ENCODE data around the gene SV2C.

SV2C gene

GRCh38 chr5:76169146-76169905, 86.1 kb downstream of the SV2C start:
- Histone ChIP-seq H3K4me1 (ENCODE audit: control insufficient read depth in 1 of 2, insufficient read depth in 2 of 2, low read length in 2 of 2) (no peaks in the 10 kb centered on the region), H3K9me3 (ENCODE audit: control insufficient read depth in 1 of 2, low read length in 2 of 2) (no peaks in the 10 kb centered on the region), H3K36me3 (ENCODE audit: control insufficient read depth in 1 of 2, insufficient read depth in 2 of 2, low read length in 2 of 2) (no peaks in the 10 kb centered on the region), H3K27me3 (ENCODE audit: low read depth, low read length) (no peaks in the 10 kb centered on the region), H3K4me3 (ENCODE audit: low read depth in 1 of 2, low read length in 2 of 2) (no peak overlapping the region), H3K27ac (ENCODE audit: low read length) (no peak overlapping the region)

GRCh38 chr5:76174101-76174500, 90.9 kb downstream of the SV2C start:
- H3K27ac ChIP-seq (ENCODE audit: low read length) = no peak overlapping the region

GRCh38 chr5:76175051-76175666, 92.0 kb downstream of the SV2C start:
- Histone ChIP-seq H3K4me3 (ENCODE audit: low read depth in 1 of 2, low read length in 2 of 2) (no peak overlapping the region), H3K36me3 (ENCODE audit: control insufficient read depth in 1 of 2, insufficient read depth in 2 of 2, low read length in 2 of 2) (no peaks in the 10 kb centered on the region), H3K9me3 (ENCODE audit: control insufficient read depth in 1 of 2, low read length in 2 of 2) (no peaks in the 10 kb centered on the region), H3K27ac (ENCODE audit: low read length) (no peak overlapping the region), H3K27me3 (ENCODE audit: low read depth, low read length) (no peaks in the 10 kb centered on the region), H3K4me1 (ENCODE audit: control insufficient read depth in 1 of 2, insufficient read depth in 2 of 2, low read length in 2 of 2) (no peaks in the 10 kb centered on the region)

More at GRCh38 chr5:76174101-76174500, 90.9 kb downstream of the SV2C start:
- Histone ChIP-seq H3K4me1 (ENCODE audit: control insufficient read depth in 1 of 2, insufficient read depth in 2 of 2, low read length in 2 of 2) (no peaks in the 10 kb centered on the region), H3K36me3 (ENCODE audit: control insufficient read depth in 1 of 2, insufficient read depth in 2 of 2, low read length in 2 of 2) (no peaks in the 10 kb centered on the region), H3K4me3 (ENCODE audit: low read depth in 1 of 2, low read length in 2 of 2) (no peak overlapping the region), H3K27me3 (ENCODE audit: low read depth, low read length) (no peaks in the 10 kb centered on the region), H3K9me3 (ENCODE audit: control insufficient read depth in 1 of 2, low read length in 2 of 2) (no peaks in the 10 kb centered on the region)

DNA sequence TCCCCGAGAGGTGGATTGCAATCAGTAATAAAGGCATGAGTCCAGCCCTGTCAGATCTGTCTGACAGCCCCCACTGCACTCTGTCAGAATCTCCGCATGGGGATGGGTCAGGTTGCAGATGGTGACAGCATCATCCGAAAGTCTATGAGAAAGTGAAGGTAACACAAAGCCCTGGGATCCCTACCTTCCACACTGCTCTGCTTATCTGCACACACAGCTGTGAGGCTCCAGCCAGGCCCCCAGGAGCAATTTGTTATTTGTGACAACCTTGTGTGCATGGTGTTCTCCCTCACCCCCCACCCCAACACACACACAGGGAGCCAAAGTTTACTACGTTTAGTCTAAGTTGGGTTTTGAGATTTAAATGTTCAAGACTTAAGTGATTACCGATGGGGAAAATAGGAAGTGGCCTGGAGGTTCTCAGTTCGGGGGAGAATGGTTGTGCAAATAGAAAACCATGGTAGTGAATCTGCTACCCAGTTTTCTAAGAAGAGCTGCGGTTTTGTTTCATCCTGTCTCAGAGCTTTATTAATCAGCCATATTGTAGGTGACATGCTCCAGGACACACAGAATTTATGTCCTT, 92.7 kb downstream of the SV2C start:
- H3K36me3 ChIP-seq (ENCODE audit: control insufficient read depth in 1 of 2, insufficient read depth in 2 of 2, low read length in 2 of 2) = no peaks in the 10 kb centered on the region
- H3K4me3 ChIP-seq (ENCODE audit: low read depth in 1 of 2, low read length in 2 of 2) = no peak overlapping the region
- no peaks in the 10 kb centered on the region for H3K27me3 ChIP-seq (ENCODE audit: low read depth, low read length)
- no peaks in the 10 kb centered on the region for H3K9me3 ChIP-seq (ENCODE audit: control insufficient read depth in 1 of 2, low read length in 2 of 2)
- no peak overlapping the region for H3K27ac ChIP-seq (ENCODE audit: low read length)
- H3K4me1 ChIP-seq (ENCODE audit: control insufficient read depth in 1 of 2, insufficient read depth in 2 of 2, low read length in 2 of 2) = no peaks in the 10 kb centered on the region

DNA sequence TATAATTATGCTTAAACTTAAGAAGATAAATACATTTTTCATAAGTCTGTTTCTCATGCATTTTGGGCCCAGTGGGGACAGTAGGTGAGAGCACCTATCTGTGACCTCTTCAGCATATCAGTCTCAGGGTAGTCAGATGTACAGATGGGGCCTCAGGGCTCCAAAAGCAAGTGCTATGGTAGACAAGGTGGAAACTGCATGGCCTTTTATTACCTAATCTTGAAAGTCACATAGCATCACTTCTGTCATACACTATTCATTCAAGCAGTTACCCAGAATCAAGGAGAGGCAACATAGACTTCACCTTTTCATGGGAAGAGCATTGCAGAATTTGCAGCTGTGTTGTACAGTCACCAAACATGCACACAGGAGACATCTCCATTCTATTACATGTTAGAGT, 94.8 kb downstream of the SV2C start:
- Histone ChIP-seq H3K9me3 (ENCODE audit: control insufficient read depth in 1 of 2, low read length in 2 of 2) (no peaks in the 10 kb centered on the region), H3K4me1 (ENCODE audit: control insufficient read depth in 1 of 2, insufficient read depth in 2 of 2, low read length in 2 of 2) (no peaks in the 10 kb centered on the region), H3K27ac (ENCODE audit: low read length) (no peak overlapping the region), H3K27me3 (ENCODE audit: low read depth, low read length) (no peaks in the 10 kb centered on the region), H3K36me3 (ENCODE audit: control insufficient read depth in 1 of 2, insufficient read depth in 2 of 2, low read length in 2 of 2) (no peaks in the 10 kb centered on the region), H3K4me3 (ENCODE audit: low read depth in 1 of 2, low read length in 2 of 2) (no peak overlapping the region)

GRCh38 chr5:76178913-76179312, 95.7 kb downstream of the SV2C start:
- Histone ChIP-seq H3K4me3 (ENCODE audit: low read depth in 1 of 2, low read length in 2 of 2) (no peak overlapping the region), H3K36me3 (ENCODE audit: control insufficient read depth in 1 of 2, insufficient read depth in 2 of 2, low read length in 2 of 2) (no peaks in the 10 kb centered on the region), H3K4me1 (ENCODE audit: control insufficient read depth in 1 of 2, insufficient read depth in 2 of 2, low read length in 2 of 2) (no peaks in the 10 kb centered on the region), H3K9me3 (ENCODE audit: control insufficient read depth in 1 of 2, low read length in 2 of 2) (no peaks in the 10 kb centered on the region), H3K27me3 (ENCODE audit: low read depth, low read length) (no peaks in the 10 kb centered on the region), H3K27ac (ENCODE audit: low read length) (no peak overlapping the region)

DNA sequence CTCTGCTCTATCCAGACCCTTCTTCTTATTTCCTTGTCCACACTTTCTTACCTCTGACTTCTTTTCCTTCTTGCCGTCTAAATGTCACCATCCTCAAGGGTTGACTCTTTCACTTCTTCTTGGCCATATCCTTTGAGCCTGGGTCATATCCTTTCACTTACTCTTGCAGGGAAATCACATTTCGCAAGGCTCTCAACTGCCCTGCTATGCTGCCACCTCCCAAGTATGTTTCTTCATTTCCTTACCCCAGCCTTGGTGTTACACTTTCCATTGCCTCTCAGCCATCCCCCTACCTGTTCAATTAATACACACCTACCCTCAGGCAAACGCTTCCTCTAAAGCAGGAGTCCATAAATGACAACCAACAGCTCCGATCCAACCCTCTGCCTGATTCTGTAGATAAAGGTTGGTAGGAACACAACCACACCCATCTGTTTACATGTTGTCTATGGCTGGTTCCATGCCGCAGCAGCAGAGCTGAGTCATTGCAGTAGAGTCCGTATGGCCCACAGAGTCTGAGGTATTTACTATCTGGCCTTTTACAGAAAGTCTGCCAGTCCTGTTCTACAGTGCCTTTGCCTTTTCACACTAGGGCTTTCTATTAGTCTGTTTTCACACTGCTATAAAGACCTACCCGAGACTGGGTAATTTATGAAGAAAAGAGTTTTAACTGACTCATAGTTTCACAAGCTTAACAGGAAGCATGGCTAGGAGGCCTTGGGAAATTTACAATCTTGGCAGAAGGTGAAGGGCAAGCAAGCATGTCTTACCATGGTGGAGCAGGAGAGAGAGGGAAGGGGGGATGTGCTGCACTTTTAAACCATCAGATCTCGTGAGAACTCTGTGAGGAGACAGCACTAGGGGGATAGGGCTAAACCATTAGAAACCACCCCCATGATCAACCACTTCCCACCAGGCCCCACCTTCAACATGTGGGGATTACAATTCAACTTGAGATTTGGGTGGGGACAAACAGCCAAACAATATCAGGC, 97.9 kb downstream of the SV2C start:
- H3K9me3 ChIP-seq (ENCODE audit: control insufficient read depth in 1 of 2, low read length in 2 of 2) = no peaks in the 10 kb centered on the region
- no peak overlapping the region for H3K4me3 ChIP-seq (ENCODE audit: low read depth in 1 of 2, low read length in 2 of 2)
- no peaks in the 10 kb centered on the region for H3K4me1 ChIP-seq (ENCODE audit: control insufficient read depth in 1 of 2, insufficient read depth in 2 of 2, low read length in 2 of 2)
- no peaks in the 10 kb centered on the region for H3K27me3 ChIP-seq (ENCODE audit: low read depth, low read length)
- H3K36me3 ChIP-seq (ENCODE audit: control insufficient read depth in 1 of 2, insufficient read depth in 2 of 2, low read length in 2 of 2) = no peaks in the 10 kb centered on the region
- no peak overlapping the region for H3K27ac ChIP-seq (ENCODE audit: low read length)

- Histone ChIP-seq H3K4me3 (ENCODE audit: low read depth in 1 of 2, low read length in 2 of 2) (no peak overlapping the region), H3K36me3 (ENCODE audit: control insufficient read depth in 1 of 2, insufficient read depth in 2 of 2, low read length in 2 of 2) (no peaks in the 10 kb centered on the region), H3K4me1 (ENCODE audit: control insufficient read depth in 1 of 2, insufficient read depth in 2 of 2, low read length in 2 of 2) (no peaks in the 10 kb centered on the region), H3K27ac (ENCODE audit: low read length) (no peak overlapping the region), H3K9me3 (ENCODE audit: control insufficient read depth in 1 of 2, low read length in 2 of 2) (no peaks in the 10 kb centered on the region), H3K27me3 (ENCODE audit: low read depth, low read length) (no peaks in the 10 kb centered on the region)
Measured at GRCh38 chr5:76187386-76187785, 104.2 kb downstream of the SV2C start.

GRCh38 chr5:76190356-76190755, 107.2 kb downstream of the SV2C start:
- H3K27me3 ChIP-seq (ENCODE audit: low read depth, low read length) = no peaks in the 10 kb centered on the region

DNA sequence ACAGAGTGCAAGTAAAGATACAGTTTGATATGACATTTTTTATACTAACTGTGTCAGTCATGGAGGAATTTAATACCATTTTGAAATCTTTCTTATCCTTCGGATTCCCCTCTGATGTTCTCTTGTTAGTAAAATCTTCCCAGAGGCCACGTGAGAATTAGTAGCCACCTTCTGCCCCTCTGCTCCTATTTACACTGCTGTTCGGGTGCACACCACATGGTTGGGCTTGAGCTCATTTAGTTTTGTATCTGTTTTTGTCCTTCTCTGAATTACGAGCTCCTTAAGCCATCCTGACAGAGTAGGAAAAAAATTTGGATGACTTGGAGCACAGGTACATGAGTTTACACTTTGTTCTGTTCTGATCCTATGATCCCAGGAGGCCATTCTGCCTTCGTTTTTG, 109.7 kb downstream of the SV2C start:
- Histone ChIP-seq H3K27me3 (ENCODE audit: low read depth, low read length) (no peaks in the 10 kb centered on the region), H3K9me3 (ENCODE audit: control insufficient read depth in 1 of 2, low read length in 2 of 2) (no peaks in the 10 kb centered on the region), H3K36me3 (ENCODE audit: control insufficient read depth in 1 of 2, insufficient read depth in 2 of 2, low read length in 2 of 2) (no peaks in the 10 kb centered on the region), H3K27ac (ENCODE audit: low read length) (no peak overlapping the region), H3K4me1 (ENCODE audit: control insufficient read depth in 1 of 2, insufficient read depth in 2 of 2, low read length in 2 of 2) (no peaks in the 10 kb centered on the region), H3K4me3 (ENCODE audit: low read depth in 1 of 2, low read length in 2 of 2) (no peak overlapping the region)

More at GRCh38 chr5:76190356-76190755, 107.2 kb downstream of the SV2C start:
- Histone ChIP-seq H3K4me1 (ENCODE audit: control insufficient read depth in 1 of 2, insufficient read depth in 2 of 2, low read length in 2 of 2) (no peaks in the 10 kb centered on the region), H3K4me3 (ENCODE audit: low read depth in 1 of 2, low read length in 2 of 2) (no peak overlapping the region), H3K36me3 (ENCODE audit: control insufficient read depth in 1 of 2, insufficient read depth in 2 of 2, low read length in 2 of 2) (no peaks in the 10 kb centered on the region), H3K9me3 (ENCODE audit: control insufficient read depth in 1 of 2, low read length in 2 of 2) (no peaks in the 10 kb centered on the region), H3K27ac (ENCODE audit: low read length) (no peak overlapping the region)

DNA sequence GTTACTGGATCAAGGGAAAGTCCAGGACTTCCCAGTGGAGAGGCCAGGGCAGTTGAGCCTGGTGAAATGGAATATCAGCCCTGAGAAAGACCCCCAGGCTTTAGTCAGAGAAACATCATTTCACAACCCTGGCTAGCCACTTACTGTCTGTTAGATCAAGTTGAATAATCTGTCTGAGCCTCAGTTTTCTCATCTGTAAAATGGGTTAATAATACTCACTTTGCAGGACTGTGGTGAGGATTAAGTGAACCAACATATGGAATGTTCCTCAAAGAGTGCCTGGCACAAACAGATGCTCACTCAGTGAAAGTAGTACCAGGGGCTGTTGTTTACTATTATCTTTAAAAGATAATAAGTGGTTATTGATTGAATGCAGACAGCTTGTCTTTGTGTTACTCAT, 110.5 kb downstream of the SV2C start:
- Histone ChIP-seq H3K4me3 (ENCODE audit: low read depth in 1 of 2, low read length in 2 of 2) (no peak overlapping the region), H3K27ac (ENCODE audit: low read length) (no peak overlapping the region), H3K9me3 (ENCODE audit: control insufficient read depth in 1 of 2, low read length in 2 of 2) (no peaks in the 10 kb centered on the region), H3K27me3 (ENCODE audit: low read depth, low read length) (no peaks in the 10 kb centered on the region), H3K4me1 (ENCODE audit: control insufficient read depth in 1 of 2, insufficient read depth in 2 of 2, low read length in 2 of 2) (no peaks in the 10 kb centered on the region), H3K36me3 (ENCODE audit: control insufficient read depth in 1 of 2, insufficient read depth in 2 of 2, low read length in 2 of 2) (no peaks in the 10 kb centered on the region)
